Measurements from ENCODE around the gene CDC42BPA. TPM values are rescaled to one million over a fixed set of nuclear protein-coding genes. Genes with fewer than 3 reads are reported as not detected.

Gene CDC42BPA
- polyA plus RNA-seq, 1 donor from 2014 or later, result 22.9 TPM

DNA sequence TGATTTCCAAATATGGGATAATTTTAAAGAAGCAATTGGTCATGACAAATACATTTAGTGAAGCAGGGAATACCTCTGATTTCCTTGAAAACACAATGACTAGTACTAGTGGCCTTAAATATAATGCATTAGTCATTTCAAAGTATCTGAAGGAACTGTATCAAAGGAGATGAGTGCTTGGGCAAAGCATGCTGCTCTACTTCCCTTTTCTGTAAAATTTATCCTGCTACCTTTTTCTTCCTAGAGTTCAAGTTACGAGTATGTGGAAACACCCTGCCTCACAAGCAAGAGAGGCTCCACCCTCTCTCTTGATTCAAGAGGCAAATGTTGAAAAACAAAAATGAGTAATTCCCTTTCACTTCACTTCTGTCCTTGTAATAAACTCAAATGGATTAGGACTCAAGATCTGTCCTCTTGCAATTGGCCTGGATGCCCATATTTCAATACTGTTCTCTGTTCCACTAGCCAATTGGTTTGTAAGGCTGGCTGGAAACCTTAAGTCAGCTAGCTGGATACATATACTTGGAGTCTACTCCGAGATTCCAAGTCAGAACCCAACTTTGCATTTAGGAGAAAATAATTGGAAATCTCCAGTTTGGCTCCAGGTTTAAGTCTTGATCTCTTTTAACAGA lies 92.5 kb downstream of the CDC42BPA start:
- H3K9ac ChIP-seq (ENCODE audit: low read length), result no peak overlapping the region
- peaks cover 14% of the 10 kb centered on the region for H3K79me2 ChIP-seq (replicated peaks; ENCODE audit: insufficient read depth, low read length)
- no peaks in the 10 kb centered on the region for H3K36me3 ChIP-seq (ENCODE audit: insufficient read depth, low read length)
- H4K20me1 ChIP-seq (ENCODE audit: insufficient read depth), result no peaks in the 10 kb centered on the region
- no peaks in the 10 kb centered on the region for H3F3A ChIP-seq (ENCODE audit: insufficient read depth, low read length, poor library complexity, severe bottlenecking)
- no peak overlapping the region for H3K4me3 ChIP-seq (ENCODE audit: low read length)
- no peak overlapping the region for H3K27ac ChIP-seq (ENCODE audit: low read length)
- no peaks in the 10 kb centered on the region for H3K27me3 ChIP-seq (ENCODE audit: insufficient read depth, low read depth, low read length)
- no peaks in the 10 kb centered on the region for H3K9me3 ChIP-seq (ENCODE audit: low read length)
- TF ChIP-seq, protein P1, sequence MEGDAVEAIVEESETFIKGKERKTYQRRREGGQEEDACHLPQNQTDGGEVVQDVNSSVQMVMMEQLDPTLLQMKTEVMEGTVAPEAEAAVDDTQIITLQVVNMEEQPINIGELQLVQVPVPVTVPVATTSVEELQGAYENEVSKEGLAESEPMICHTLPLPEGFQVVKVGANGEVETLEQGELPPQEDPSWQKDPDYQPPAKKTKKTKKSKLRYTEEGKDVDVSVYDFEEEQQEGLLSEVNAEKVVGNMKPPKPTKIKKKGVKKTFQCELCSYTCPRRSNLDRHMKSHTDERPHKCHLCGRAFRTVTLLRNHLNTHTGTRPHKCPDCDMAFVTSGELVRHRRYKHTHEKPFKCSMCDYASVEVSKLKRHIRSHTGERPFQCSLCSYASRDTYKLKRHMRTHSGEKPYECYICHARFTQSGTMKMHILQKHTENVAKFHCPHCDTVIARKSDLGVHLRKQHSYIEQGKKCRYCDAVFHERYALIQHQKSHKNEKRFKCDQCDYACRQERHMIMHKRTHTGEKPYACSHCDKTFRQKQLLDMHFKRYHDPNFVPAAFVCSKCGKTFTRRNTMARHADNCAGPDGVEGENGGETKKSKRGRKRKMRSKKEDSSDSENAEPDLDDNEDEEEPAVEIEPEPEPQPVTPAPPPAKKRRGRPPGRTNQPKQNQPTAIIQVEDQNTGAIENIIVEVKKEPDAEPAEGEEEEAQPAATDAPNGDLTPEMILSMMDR (IDR thresholded peaks at IDR 0.05; ENCODE audit: poor library complexity, severe bottlenecking), result no peak
- TF ChIP-seq REST (IDR thresholded peaks at IDR 0.05; ENCODE audit: borderline replicate concordance) (no peak), RAD21 (conservative IDR thresholded peaks at IDR 0.05) (no peak), EZH2 (IDR thresholded peaks at IDR 0.05; ENCODE audit: borderline replicate concordance, insufficient read depth, low read length, poor library complexity, severe bottlenecking) (no peak), MXI1 (conservative IDR thresholded peaks at IDR 0.05; ENCODE audit: poor library complexity, severe bottlenecking) (no peak), SMC3 (conservative IDR thresholded peaks at IDR 0.05; ENCODE audit: poor library complexity) (no peak)
- H2AFZ ChIP-seq (ENCODE audit: low read depth, low read length), result no peak overlapping the region
- no peaks in the 10 kb centered on the region for H3K9me2 ChIP-seq (ENCODE audit: insufficient read depth, low read length)
- no peak overlapping the region for H3K4me2 ChIP-seq (ENCODE audit: low read length)

GRCh38 chr1:227223171-227223806 lies 95.0 kb downstream of the CDC42BPA start:
- no peaks in the 10 kb centered on the region for H3K9me3 ChIP-seq (ENCODE audit: low read length)
- no peaks in the 10 kb centered on the region for H3K27me3 ChIP-seq (ENCODE audit: insufficient read depth, low read depth, low read length)
- no peaks in the 10 kb centered on the region for H3K36me3 ChIP-seq (ENCODE audit: insufficient read depth, low read length)
- H3K9me2 ChIP-seq (ENCODE audit: insufficient read depth, low read length), result no peaks in the 10 kb centered on the region
- H3K27ac ChIP-seq (ENCODE audit: low read length), result no peak overlapping the region
- H3K9ac ChIP-seq (ENCODE audit: low read length), result no peak overlapping the region
- peaks cover 17% of the 10 kb centered on the region for H3K79me2 ChIP-seq (replicated peaks; ENCODE audit: insufficient read depth, low read length)
- H3K4me3 ChIP-seq (ENCODE audit: low read length), result no peak overlapping the region
- no peak overlapping the region for H2AFZ ChIP-seq (ENCODE audit: low read depth, low read length)
- no peak for TF ChIP-seq EP300 (conservative IDR thresholded peaks at IDR 0.05; ENCODE audit: poor library complexity, severe bottlenecking)
- TF ChIP-seq POLR2AphosphoS5 (IDR thresholded peaks at IDR 0.05), result no peak
- no peak for TF ChIP-seq MXI1 (conservative IDR thresholded peaks at IDR 0.05; ENCODE audit: poor library complexity, severe bottlenecking)
- TF ChIP-seq SMC3 (conservative IDR thresholded peaks at IDR 0.05; ENCODE audit: poor library complexity), result no peak
- no peak for TF ChIP-seq TAF1 (IDR thresholded peaks at IDR 0.05; ENCODE audit: low read depth)
- TF ChIP-seq, protein P1 (IDR thresholded peaks at IDR 0.05; ENCODE audit: poor library complexity, severe bottlenecking), result no peak
- no peak for TF ChIP-seq REST (IDR thresholded peaks at IDR 0.05; ENCODE audit: borderline replicate concordance)
- TF ChIP-seq EZH2 (IDR thresholded peaks at IDR 0.05; ENCODE audit: borderline replicate concordance, insufficient read depth, low read length, poor library complexity, severe bottlenecking), result no peak
- TF ChIP-seq RAD21 (conservative IDR thresholded peaks at IDR 0.05), result no peak
- H3K4me2 ChIP-seq (ENCODE audit: low read length), result no peak overlapping the region
- H4K20me1 ChIP-seq (ENCODE audit: insufficient read depth), result no peaks in the 10 kb centered on the region
- no peaks in the 10 kb centered on the region for H3F3A ChIP-seq (ENCODE audit: insufficient read depth, low read length, poor library complexity, severe bottlenecking)
